Measurements from ENCODE around the gene ZC3H7A. TPM values are rescaled to one million over a fixed set of nuclear protein-coding genes. Genes with fewer than 3 reads are reported as not detected.
A peak's percentile ranks its signal among the peaks of the same experiment; 100 is the strongest.

The ZC3H7A gene
- total RNA-seq, 1 experiment from 2014 or later, result 19.4 TPM

- peak; percentile 45 for DNase-seq (ENCODE audit: low spot score)
Measured at GRCh38 chr16:11736903-11737302, 60.2 kb downstream of the ZC3H7A start.

DNA sequence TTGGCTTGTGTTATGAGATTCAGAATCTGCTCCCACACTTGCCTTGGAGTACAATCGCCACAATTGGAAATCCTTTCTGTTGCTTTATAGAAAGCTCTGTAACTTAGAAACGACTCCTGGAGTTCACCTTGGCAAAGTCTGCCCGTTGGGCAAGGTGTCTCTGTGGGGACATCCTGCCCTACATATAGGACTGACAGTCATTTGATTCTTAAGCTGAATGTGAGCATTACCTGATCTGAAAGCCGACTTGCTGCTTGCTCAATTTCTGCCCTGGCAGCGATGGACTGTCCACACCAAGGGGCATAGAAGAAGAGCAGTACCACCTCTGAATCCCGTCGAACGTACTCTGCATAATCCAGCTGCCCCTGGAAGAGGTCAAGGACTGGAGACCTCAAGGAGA, 61.3 kb downstream of the ZC3H7A start:
- no peak for DNase-seq (ENCODE audit: low spot score)

DNA sequence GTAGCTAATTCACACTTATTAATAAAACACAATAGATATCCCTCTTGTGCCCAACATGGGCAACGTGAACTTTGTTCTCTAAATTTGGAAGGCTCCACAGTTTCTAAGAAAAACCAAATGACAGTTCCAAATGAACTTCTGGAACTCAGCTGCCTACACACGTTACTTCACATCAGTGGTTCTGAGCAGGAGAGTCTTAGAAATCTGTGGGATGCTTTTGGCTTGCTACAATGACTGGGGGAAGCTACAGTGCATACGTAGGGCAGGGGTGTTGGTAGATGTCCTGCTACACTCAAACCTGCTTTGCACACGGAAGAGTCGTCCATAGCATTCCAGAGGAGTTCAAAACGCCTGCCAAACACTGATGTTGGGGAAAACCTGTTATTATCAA, 62.4 kb downstream of the ZC3H7A start:
- no peak for DNase-seq (ENCODE audit: low spot score)

- DNase-seq (ENCODE audit: low spot score), result no peak
Measured at GRCh38 chr16:11734025-11734652, 62.9 kb downstream of the ZC3H7A start.

DNA sequence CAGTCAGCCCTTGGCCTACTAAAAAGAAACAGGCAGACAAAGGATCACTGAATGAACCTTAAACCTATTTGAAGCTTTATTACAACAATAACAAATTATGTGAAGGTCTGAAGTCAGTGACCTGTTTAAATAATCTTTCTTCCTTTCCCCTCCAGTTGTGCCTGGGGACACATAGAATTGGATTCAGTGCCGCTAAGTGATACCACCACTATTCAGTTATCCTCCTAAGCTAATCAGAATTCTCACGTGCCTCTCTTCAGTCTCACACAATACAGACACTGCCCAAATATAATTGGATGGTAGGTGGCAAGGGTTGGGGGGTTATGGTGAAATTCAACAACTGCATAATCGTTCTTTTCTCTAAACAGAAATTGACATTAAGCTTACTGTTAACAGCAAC, 65.8 kb downstream of the ZC3H7A start:
- DNase-seq (ENCODE audit: low spot score), result no peak

- no peak for DNase-seq (ENCODE audit: low spot score)
Measured at GRCh38 chr16:11729787-11730186, 67.3 kb downstream of the ZC3H7A start.

DNA sequence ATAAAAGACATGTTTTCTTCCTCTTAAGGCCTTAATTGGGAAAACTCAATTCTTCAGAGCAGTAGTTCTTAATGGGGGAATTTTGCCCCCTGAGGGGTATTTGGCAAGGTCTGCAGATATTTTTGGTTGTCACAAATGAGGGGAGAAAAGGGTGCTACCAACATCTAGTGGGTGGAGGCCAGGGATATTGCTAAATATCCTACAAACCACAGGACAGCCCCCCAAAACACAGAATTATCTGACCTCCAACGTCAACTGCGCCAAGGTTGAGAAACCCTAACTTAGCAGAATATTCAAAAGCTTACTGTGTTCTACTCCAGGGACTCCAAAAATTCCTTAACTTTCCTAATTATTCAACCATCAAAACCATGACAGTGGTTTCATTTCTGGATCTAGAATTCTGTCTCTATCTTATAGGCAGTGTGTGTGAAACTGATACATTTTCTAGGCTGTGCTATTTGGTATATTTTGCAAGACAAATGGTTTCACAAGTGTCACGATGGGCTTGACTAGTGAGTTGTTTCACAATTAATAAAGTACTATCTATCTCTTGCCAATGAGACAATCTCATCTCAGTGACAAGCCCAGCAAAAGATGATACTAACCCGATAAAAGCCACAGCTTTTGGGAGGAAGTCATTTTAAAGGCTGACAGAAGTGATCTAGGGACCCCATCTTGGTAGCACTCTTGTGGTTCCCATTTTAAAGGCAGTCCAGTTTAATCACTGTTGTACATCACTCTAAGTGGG, 69.1 kb downstream of the ZC3H7A start:
- DNase-seq (ENCODE audit: low spot score), result no peak

GRCh38 chr16:11726008-11726407, 71.0 kb downstream of the ZC3H7A start:
- no peak for DNase-seq (ENCODE audit: low spot score)

DNA sequence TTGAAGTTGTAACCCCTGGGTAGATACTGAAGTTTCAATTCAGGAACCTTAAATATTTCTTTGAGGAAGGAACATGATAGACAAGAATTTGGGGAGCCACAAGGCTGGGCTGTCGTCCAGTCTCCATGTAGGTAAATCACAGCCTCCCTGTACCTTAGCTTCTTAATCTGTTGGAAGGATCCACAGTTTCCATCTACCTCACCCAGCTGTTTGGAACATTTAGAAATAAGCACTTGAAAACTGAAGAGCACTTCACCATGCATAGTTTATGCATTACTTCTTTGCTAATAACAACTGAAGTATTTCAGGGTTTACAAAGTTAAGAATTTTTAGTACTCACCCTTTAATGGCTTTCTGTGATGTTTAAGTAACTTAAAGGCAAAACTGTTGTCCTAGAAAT, 71.6 kb downstream of the ZC3H7A start:
- DNase-seq (ENCODE audit: low spot score), result no peak

- DNase-seq (ENCODE audit: low spot score), result no peak
Measured at GRCh38 chr16:11722468-11722808, 74.6 kb downstream of the ZC3H7A start.

DNA sequence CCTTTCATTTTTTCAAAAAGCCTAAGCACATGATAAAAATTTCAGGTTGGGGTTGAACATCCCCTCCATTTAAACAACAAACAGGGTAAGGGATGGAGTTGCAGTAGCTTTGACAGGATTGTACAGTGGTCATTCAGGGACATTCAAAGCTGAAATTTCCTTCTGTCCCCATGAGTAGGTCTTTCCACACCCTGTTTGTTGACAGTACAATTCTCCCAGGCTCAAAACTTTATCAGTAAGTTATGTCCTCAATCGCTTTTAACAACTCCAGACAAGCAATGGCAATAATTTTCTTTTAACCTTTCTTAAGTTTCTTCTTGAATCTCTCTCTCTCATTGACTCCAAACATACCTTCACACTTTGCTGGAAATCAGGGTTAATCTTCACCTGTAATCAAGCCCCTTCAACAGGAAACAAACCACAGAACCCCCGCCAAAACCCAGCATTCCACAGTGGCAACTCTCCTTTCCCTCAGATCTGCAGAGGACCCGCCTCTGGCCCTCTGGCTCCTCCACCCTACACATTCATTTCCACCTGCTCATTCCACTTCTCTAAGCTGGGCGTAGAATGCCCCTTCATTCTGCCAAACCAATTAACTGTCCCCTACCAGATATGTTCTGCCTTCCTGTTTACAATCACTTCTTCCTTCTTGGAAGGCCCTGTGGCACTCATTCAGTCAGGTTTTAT, 75.1 kb downstream of the ZC3H7A start:
- no peak for DNase-seq (ENCODE audit: low spot score)

DNA sequence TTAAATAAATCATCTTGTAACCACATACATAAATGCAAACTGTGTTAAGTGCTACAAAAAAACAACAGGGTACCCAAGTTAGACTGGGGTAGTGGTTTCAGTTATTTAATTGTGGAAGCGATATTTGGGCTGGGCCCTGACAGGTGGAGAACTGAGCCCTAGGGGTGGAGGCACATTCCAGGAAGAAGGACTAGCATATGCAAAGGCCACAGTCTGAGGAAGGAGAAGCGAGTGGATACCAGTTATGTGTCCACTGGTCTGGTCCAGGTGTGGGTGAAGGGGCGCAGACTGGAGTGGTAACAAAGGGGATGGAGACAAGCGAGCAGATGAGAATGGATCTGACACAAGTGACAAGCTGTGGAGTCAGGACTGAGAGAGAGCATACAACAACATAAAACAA, 77.3 kb downstream of the ZC3H7A start:
- DNase-seq (ENCODE audit: low spot score), result no peak

GRCh38 chr16:11719171-11719570, 77.9 kb downstream of the ZC3H7A start:
- no peak for DNase-seq (ENCODE audit: low spot score)

GRCh38 chr16:11717811-11718210, 79.2 kb downstream of the ZC3H7A start:
- DNase-seq (ENCODE audit: low spot score), result no peak

- DNase-seq (ENCODE audit: low spot score), result no peak
Measured at GRCh38 chr16:11716336-11716735, 80.7 kb downstream of the ZC3H7A start.

DNA sequence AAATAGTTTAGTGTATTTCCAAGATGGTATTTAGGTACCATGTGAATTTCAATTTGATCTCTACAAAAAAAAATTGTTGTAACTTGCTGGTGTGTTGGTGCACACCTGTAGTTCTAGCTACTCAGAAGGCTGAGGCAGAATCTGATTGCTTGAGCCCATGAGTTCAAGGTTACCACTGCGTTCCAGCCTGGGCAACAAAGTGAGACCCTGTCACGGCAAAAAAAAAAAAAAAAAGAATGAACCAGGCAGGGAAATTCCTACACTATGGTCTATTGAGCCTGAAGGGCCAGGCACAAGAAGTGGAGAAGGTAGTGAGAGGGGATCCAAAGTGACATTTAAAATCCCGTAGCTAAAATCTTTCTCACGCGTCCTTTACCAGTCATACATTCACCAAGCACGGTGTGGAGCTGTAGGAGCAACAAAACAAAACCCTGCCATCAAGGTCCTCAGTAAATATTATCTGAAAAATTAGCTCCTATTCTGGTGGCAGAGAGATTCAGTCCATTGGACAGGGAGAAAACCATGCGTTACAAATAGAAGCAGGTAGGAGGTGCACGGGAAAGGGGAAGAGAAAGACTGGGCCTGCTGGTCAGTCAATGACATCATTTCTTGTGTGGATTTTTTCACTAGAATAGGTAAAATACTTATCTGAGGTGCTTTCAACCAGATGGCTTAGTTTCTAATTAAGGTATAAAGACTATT, 81.7 kb downstream of the ZC3H7A start:
- DNase-seq (ENCODE audit: low spot score), result no peak

GRCh38 chr16:11712122-11712521, 84.9 kb downstream of the ZC3H7A start:
- no peak for DNase-seq (ENCODE audit: low spot score)

DNA sequence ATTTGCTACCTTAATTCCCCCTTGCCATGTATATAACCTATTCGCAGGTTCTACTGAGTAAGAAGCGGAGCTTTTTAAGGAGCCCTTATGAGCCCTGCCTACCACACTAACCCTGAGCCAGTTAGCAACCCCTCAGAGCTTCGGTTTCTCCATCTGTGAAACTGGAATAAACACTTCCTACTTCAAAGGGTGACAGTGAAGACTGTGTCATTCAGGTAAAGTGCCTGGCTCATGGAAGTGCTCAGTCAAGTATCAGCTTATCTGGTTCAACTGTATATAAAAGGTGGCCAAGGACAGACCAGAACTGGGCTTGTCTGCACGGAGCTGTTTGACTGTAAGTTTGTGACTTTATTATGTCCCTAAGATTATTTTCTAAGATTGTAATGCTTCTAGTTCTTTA, 85.4 kb downstream of the ZC3H7A start:
- no peak for DNase-seq (ENCODE audit: low spot score)

- no peak for DNase-seq (ENCODE audit: low spot score)
Measured at GRCh38 chr16:11708421-11708820, 88.6 kb downstream of the ZC3H7A start.

DNA sequence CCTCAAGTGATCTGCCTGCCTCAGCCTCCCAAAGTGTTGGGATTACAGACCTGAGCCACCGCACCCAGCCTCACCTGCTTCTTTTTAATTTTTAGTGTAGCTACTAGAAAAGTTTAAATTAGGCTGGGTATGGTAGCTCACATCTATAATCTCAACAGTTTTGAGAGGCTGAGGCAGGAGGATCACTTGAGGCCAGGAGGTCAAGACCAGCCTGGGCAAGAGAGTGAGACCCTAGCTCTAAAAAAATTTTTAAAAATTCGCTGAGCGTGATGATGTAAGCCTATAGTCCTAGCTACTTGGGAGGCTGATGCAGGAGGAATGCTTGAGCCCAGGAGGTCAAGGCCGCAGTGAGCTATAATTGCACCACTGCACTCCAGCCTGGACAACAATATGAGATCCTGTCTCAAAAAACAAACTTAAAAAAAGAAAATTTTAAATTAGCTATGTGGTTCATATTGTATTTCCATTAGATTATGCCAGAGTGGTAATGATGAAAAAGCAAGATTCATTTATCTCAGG, 89.3 kb downstream of the ZC3H7A start:
- DNase-seq (ENCODE audit: low spot score), result no peak

DNA sequence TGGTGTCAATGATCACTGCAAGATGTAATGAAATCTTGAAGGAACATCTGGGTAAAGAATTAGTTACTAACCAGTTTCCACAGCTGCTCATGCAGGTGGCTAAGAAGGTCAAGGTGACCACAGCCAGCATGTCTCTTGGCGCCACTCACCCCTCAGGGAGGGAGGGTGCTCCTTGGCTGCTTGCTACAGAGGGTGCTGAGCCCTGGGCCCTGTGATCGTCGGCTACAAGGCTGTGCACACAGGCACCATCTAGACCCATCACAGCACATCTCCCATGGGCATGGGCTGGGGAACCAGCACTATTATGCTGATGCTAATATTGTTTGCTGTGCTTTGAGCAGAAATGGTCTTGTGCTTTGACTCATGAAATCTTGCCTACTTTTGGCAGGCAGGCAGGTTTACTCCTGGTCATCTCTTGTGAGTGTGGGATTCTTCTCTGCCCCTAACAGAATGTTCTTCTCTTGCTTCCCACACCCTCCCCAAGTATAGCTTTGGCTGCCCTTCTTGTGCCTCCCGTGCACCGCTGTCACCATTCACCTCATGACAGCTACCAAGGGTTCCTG, 90.8 kb downstream of the ZC3H7A start:
- DNase-seq (ENCODE audit: low spot score), result no peak

Data from H4 (cell line).